ENCODE measurements around the gene DPEP1.

DPEP1 gene

DNA sequence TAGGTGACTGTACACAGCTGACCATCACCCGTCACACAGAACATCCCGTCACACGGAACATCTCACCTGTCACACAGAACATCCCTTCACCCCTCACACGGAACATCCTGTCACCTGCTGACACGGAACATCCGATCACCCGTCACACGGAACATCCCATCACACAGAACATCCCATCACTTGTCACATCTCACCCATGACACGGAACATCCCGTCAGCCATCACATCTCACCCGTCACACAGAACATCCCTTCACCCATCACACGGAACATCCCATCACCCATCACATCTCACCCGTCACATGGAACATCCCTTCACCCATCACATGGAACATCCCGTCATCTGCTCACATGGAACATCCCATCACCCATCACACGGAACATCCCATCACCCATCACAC lies 34.1 kb upstream of the DPEP1 start:
- Histone ChIP-seq H3K27me3 (ENCODE audit: control insufficient read depth, insufficient read depth, low read length) (no peaks in the 10 kb centered on the region), H3K4me1 (no peaks in the 10 kb centered on the region), H3K4me3 (ENCODE audit: low read depth, low read length) (no peak overlapping the region), H3K79me2 (no peaks in the 10 kb centered on the region), H3K9me3 (ENCODE audit: control insufficient read depth, low read length) (no peaks in the 10 kb centered on the region), H3K9ac (no peak overlapping the region), H3K27ac (no peak overlapping the region), H3K36me3 (ENCODE audit: control insufficient read depth, insufficient read depth, low read length) (no peaks in the 10 kb centered on the region), H3K4me2 (ENCODE audit: low read length) (no peak overlapping the region), H2AFZ (no peak overlapping the region)
- TF ChIP-seq CTCF (IDR thresholded peaks at IDR 0.05) = no peak

DNA sequence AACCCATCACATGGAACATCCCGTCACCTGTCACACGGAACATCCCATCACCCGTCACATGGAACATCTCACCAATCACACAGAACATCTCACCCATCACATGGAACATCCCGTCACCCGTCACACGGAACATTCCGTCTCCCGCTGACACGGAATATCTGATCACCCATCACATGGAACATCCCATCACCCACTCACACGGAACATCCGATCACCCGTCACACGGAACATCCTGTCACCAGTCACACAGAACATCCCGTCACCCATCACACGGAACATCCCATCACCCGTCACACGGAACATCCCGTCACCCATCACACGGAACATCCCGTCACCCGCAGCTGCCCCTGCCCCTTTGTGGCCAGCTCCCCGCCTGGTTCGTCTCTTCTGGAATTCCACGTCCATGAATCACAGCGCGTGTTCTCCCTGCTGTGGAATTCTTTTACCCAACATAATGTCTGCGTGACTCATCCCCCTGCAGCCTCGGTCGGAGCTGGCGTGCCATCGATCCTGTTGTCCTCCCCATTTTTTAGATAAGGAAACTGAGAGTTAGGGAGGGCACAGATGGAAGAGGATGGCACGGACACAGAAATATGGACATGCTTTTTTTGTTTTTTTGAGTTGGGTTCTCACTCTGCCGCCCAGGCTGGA lies 32.3 kb upstream of the DPEP1 start:
- Histone ChIP-seq H3K27me3 (ENCODE audit: control insufficient read depth, insufficient read depth, low read length) (no peaks in the 10 kb centered on the region), H3K4me2 (ENCODE audit: low read length) (no peak overlapping the region), H2AFZ (no peak overlapping the region), H3K36me3 (ENCODE audit: control insufficient read depth, insufficient read depth, low read length) (no peaks in the 10 kb centered on the region), H3K79me2 (no peaks in the 10 kb centered on the region), H3K27ac (no peak overlapping the region), H3K9me3 (ENCODE audit: control insufficient read depth, low read length) (no peaks in the 10 kb centered on the region), H3K4me3 (ENCODE audit: low read depth, low read length) (no peak overlapping the region), H3K9ac (no peak overlapping the region), H3K4me1 (no peaks in the 10 kb centered on the region)
- TF ChIP-seq CTCF (IDR thresholded peaks at IDR 0.05) = no peak

- Histone ChIP-seq H3K4me3 (ENCODE audit: low read depth, low read length) (no peak overlapping the region), H3K27ac (no peak overlapping the region), H3K79me2 (no peaks in the 10 kb centered on the region), H3K4me1 (no peaks in the 10 kb centered on the region), H3K4me2 (ENCODE audit: low read length) (no peak overlapping the region), H3K36me3 (ENCODE audit: control insufficient read depth, insufficient read depth, low read length) (no peaks in the 10 kb centered on the region), H3K27me3 (ENCODE audit: control insufficient read depth, insufficient read depth, low read length) (no peaks in the 10 kb centered on the region), H2AFZ (no peak overlapping the region), H3K9ac (no peak overlapping the region), H3K9me3 (ENCODE audit: control insufficient read depth, low read length) (no peaks in the 10 kb centered on the region)
- TF ChIP-seq CTCF (IDR thresholded peaks at IDR 0.05) = no peak
These were observed 31.4 kb upstream of the DPEP1 start for GRCh38 chr16:89581861-89582563.

- Histone ChIP-seq H3K79me2 (no peaks in the 10 kb centered on the region), H3K36me3 (ENCODE audit: control insufficient read depth, insufficient read depth, low read length) (no peaks in the 10 kb centered on the region), H3K27ac (no peak overlapping the region), H3K4me3 (ENCODE audit: low read depth, low read length) (no peak overlapping the region), H2AFZ (no peak overlapping the region), H3K9me3 (ENCODE audit: control insufficient read depth, low read length) (no peaks in the 10 kb centered on the region), H3K4me2 (ENCODE audit: low read length) (no peak overlapping the region), H3K27me3 (ENCODE audit: control insufficient read depth, insufficient read depth, low read length) (no peaks in the 10 kb centered on the region), H3K4me1 (no peaks in the 10 kb centered on the region), H3K9ac (no peak overlapping the region)
- no peak for TF ChIP-seq CTCF (IDR thresholded peaks at IDR 0.05)
These were observed 30.7 kb upstream of the DPEP1 start for GRCh38 chr16:89582614-89583196.

All from parathyroid adenoma (tissue), 2 donors.